GM23338 (cell line): ENCODE measurements around the gene ABHD14A. TPM values are rescaled to one million over a fixed set of nuclear protein-coding genes. Genes with fewer than 3 reads are reported as not detected.

Source experiments
- ATAC-seq: fragments of 200-7000 bp; cut with Tn5 transposase; 3 replicates; pipeline ENCODE4 v1.9.1; 2020
- DNase-seq: peaks from one replicate; pipeline ENCODE4 v3.0.0-alpha.2; 2015; ENCODE audit warnings: low spot score
- H2AFZ ChIP-seq: fragments of 200-600 bp; sonication (generic); 2 replicates; pipeline ENCODE4 v1.8.0; 2016; ENCODE audit warnings: antibody characterized with exemption, mild to moderate bottlenecking, moderate library complexity
- H3F3A ChIP-seq: fragments of 200-600 bp; sonication (generic); replicated peaks from 2 replicates; pipeline ENCODE4 v1.8.0; 2017; ENCODE audit warnings: antibody characterized with exemption, mixed run types, low read depth
- H3K27ac ChIP-seq: fragments of 200-600 bp; sonication (generic); 2 replicates; pipeline ENCODE4 v1.6.1; 2016; ENCODE audit warnings: low read depth
- H3K27me3 ChIP-seq: fragments of 200-600 bp; sonication (generic); 2 replicates; pipeline ENCODE4 v1.8.0; 2016; ENCODE audit warnings: mild to moderate bottlenecking, mixed run types, moderate library complexity; ENCODE audit not compliant: insufficient read depth
- H3K36me3 ChIP-seq: fragments of 200-600 bp; sonication (generic); 2 replicates; pipeline ENCODE4 v1.8.0; 2016; ENCODE audit warnings: mild to moderate bottlenecking; ENCODE audit not compliant: insufficient read depth
- H3K4me1 ChIP-seq: fragments of 200-600 bp; sonication (generic); 2 replicates; pipeline ENCODE4 v1.8.0; 2016; ENCODE audit warnings: mild to moderate bottlenecking, moderate library complexity; ENCODE audit not compliant: insufficient read depth
- H3K4me2 ChIP-seq: fragments of 200-600 bp; sonication (generic); 2 replicates; pipeline ENCODE4 v1.7.1; 2017; ENCODE audit warnings: mixed run types
- H3K4me3 ChIP-seq: fragments of 200-600 bp; sonication (generic); 2 replicates; pipeline ENCODE4 v1.6.1; 2016; ENCODE audit warnings: mixed run types
- H3K79me2 ChIP-seq: fragments of 200-600 bp; sonication (generic); replicated peaks from 2 replicates; pipeline ENCODE4 v1.8.0; 2017; ENCODE audit warnings: mild to moderate bottlenecking; ENCODE audit not compliant: insufficient read depth
- H3K9me2 ChIP-seq: fragments of 200-600 bp; sonication (generic); 2 replicates; pipeline ENCODE4 v1.8.0; 2017; ENCODE audit not compliant: insufficient read depth
- H4K20me1 ChIP-seq: fragments of 200-600 bp; sonication (generic); replicated peaks from 2 replicates; pipeline ENCODE4 v1.8.0; 2017; ENCODE audit warnings: mild to moderate bottlenecking; ENCODE audit not compliant: insufficient read depth
- H3K27ac Mint-ChIP-seq: 2 replicates; pipeline ENCODE4 v1.8.0; 2020; ENCODE audit warnings: inconsistent platforms, mild to moderate bottlenecking, moderate library complexity, mixed read lengths
- H3K27me3 Mint-ChIP-seq: 3 replicates; pipeline ENCODE4 v1.8.0; 2022; ENCODE audit warnings: low read depth, mild to moderate bottlenecking, moderate library complexity, mixed read lengths, inconsistent platforms; ENCODE audit not compliant: insufficient read depth, poor library complexity
- H3K36me3 Mint-ChIP-seq: 3 replicates; pipeline ENCODE4 v1.8.0; 2021; ENCODE audit warnings: low read depth, mild to moderate bottlenecking, inconsistent platforms, moderate library complexity, mixed read lengths
- H3K4me1 Mint-ChIP-seq: 3 replicates; pipeline ENCODE4 v1.8.0; 2020; ENCODE audit warnings: mild to moderate bottlenecking, inconsistent platforms, mixed read lengths
- H3K4me3 Mint-ChIP-seq: 3 replicates; pipeline ENCODE4 v1.8.0; 2021; ENCODE audit warnings: moderate library complexity, mild to moderate bottlenecking, inconsistent platforms, mixed read lengths
- H3K9me3 Mint-ChIP-seq: 3 replicates; pipeline ENCODE4 v1.8.0; 2020; ENCODE audit warnings: moderate library complexity, mild to moderate bottlenecking, inconsistent platforms, mixed read lengths
- CREB1 ChIP-seq: fragments of 250-450 bp; sonication (Bioruptor Pico); IDR thresholded peaks from 2 replicates; pipeline ENCODE4 v1.5.0; 2020; ENCODE audit warnings: low read depth, mild to moderate bottlenecking, moderate library complexity
- CTCF ChIP-seq, 2 experiments: fragments of 200-600 bp in 1 of 2; sonication (generic) in 1 of 2; conservative IDR thresholded peaks; 2 replicates each; pipeline versions ENCODE4 v1.5.1 to v1.6.1; 2016 to 2017; ENCODE audit warnings: antibody characterized with exemption in 2 of 2, low read depth in 2 of 2, mild to moderate bottlenecking in 2 of 2, moderate library complexity in 1 of 2
- ETS1 ChIP-seq: IDR thresholded peaks from 2 replicates; pipeline ENCODE4 v1.6.1; 2016; ENCODE audit warnings: antibody characterized with exemption
- EZH2phosphoT487 ChIP-seq: fragments of 200-600 bp; sonication (generic); IDR thresholded peaks from one replicate; pipeline ENCODE4 v1.8.1; 2018; ENCODE audit warnings: antibody characterized with exemption; ENCODE audit not compliant: unreplicated experiment
- JUNB ChIP-seq: IDR thresholded peaks from one replicate; pipeline ENCODE4 v1.6.1; 2016; ENCODE audit warnings: antibody characterized with exemption; ENCODE audit not compliant: unreplicated experiment
- NANOG ChIP-seq: IDR thresholded peaks from 2 replicates; pipeline ENCODE4 v1.6.1; 2016; ENCODE audit warnings: antibody characterized with exemption, borderline replicate concordance
- POLR2AphosphoS5 ChIP-seq: IDR thresholded peaks from 2 replicates; pipeline ENCODE4 v1.6.1; 2016; ENCODE audit warnings: antibody characterized with exemption, low read depth
- REST ChIP-seq: IDR thresholded peaks from one replicate; pipeline ENCODE4 v1.6.1; 2018; ENCODE audit warnings: antibody characterized with exemption; ENCODE audit not compliant: unreplicated experiment
- STAT1 ChIP-seq: IDR thresholded peaks from one replicate; pipeline ENCODE4 v1.6.1; 2016; ENCODE audit warnings: antibody characterized with exemption; ENCODE audit not compliant: unreplicated experiment
- ZNF114 ChIP-seq: fragments of 250-450 bp; sonication (Bioruptor Pico); IDR thresholded peaks from 2 replicates; pipeline ENCODE4 v1.5.0; 2020; ENCODE audit warnings: mild to moderate bottlenecking, moderate library complexity
- ZNF331 ChIP-seq: fragments of 250-450 bp; sonication (Bioruptor Pico); IDR thresholded peaks from 2 replicates; pipeline ENCODE4 v1.5.0; 2020; ENCODE audit warnings: low read depth, mild to moderate bottlenecking, moderate library complexity
- ZNF462 ChIP-seq: fragments of 250-450 bp; sonication (Bioruptor Pico); IDR thresholded peaks from 2 replicates; pipeline ENCODE4 v1.5.0; 2020; ENCODE audit warnings: mild to moderate bottlenecking, moderate library complexity
- polyA plus RNA-seq: library from polyadenylated mRNA; unstranded; fragments of >200 nt; fragmentation: Nextera tagmentation; extraction: Ambion mirVana; gene quantifications from 2 replicates; pipeline ENCODE4 v1.2.1, GENCODE V29; 2016
- total RNA-seq: library from RNA; depleted of rRNA; stranded (reverse); fragments of >200 nt; shearing (Covaris generic); gene quantifications from 2 replicates; pipeline ENCODE4 v1.2.3, GENCODE V29; 2014

Gene ABHD14A
- total and polyA plus RNA-seq, 2 experiments from 2014 or later, result 7.8 to 12.7 TPM

GRCh38 chr3:52013802-52014598, 39.1 kb downstream of the ABHD14A start:
- H3K36me3 Mint-ChIP-seq, result no peaks in the 10 kb centered on the region; the same call in 2 of the 3 replicates
- no peaks in the 10 kb centered on the region for H3K9me3 Mint-ChIP-seq
- H3K4me2 ChIP-seq, result no peak overlapping the region

More at GRCh38 chr3:52013802-52014598, 39.1 kb downstream of the ABHD14A start:
- TF ChIP-seq CREB1 (CRISPR knock-in tag), result no peak
- no peak for TF ChIP-seq JUNB
- no peak for TF ChIP-seq STAT1
- TF ChIP-seq ETS1, result no peak
- TF ChIP-seq NANOG, result no peak
- TF ChIP-seq ZNF114 (CRISPR knock-in tag), result no peak
- TF ChIP-seq REST, result no peak
- no peak for TF ChIP-seq ZNF331 (CRISPR knock-in tag)
- no peak for TF ChIP-seq EZH2phosphoT487
- no peak for TF ChIP-seq ZNF462 (CRISPR knock-in tag)
- TF ChIP-seq CTCF (conservative IDR thresholded peaks at IDR 0.05; ENCODE audit: low read depth in 2 of 2), result no peak; a peak in 1 of 4 replicates
- TF ChIP-seq POLR2AphosphoS5, result no peak
- DNase-seq, result no peak
- Histone ChIP-seq H3K36me3 (no peaks in the 10 kb centered on the region), H3K9me2 (peaks cover 6% of the 10 kb centered on the region; the same call in 1 of the 2 replicates), H3K4me1 (no peaks in the 10 kb centered on the region), H3F3A (no peaks in the 10 kb centered on the region), H3K4me3 (no peak overlapping the region), H4K20me1 (no peaks in the 10 kb centered on the region), H2AFZ (peak overlapping the region; percentile 80; the same call in 1 of the 2 replicates), H3K27me3 (no peaks in the 10 kb centered on the region), H3K27ac (no peak overlapping the region), H3K79me2 (no peaks in the 10 kb centered on the region)
- Mint-ChIP-seq H3K4me3 (no peak overlapping the region), H3K4me1 (peaks cover 7% of the 10 kb centered on the region; the same call in 2 of the 3 replicates), H3K27ac (0 out of 2 replicates have a peak overlapping the region, but pooled peaks have one; percentile 54), H3K27me3 (peaks cover 21% of the 10 kb centered on the region)
- ATAC-seq, result peak; percentile 48
